Superior temporal gyrus (tissue), 1 donor: ENCODE measurements around the gene ACACA.
A peak's percentile ranks its signal among the peaks of the same experiment; 100 is the strongest.
"Not testable (repeated sequence)": the region's sequence is repeated elsewhere in the genome, so short reads cannot be mapped to it uniquely, and the experiment has no call there.

ENCODE experiments used
- DNase-seq: peaks from one replicate; pipeline ENCODE4 v3.0.0-alpha.2; 2016; ENCODE audit errors: extremely low spot score

The ACACA gene

GRCh38 chr17:37393352-37393751 lies 13.3 kb downstream of the ACACA start:
- DNase-seq, result no peak

DNA sequence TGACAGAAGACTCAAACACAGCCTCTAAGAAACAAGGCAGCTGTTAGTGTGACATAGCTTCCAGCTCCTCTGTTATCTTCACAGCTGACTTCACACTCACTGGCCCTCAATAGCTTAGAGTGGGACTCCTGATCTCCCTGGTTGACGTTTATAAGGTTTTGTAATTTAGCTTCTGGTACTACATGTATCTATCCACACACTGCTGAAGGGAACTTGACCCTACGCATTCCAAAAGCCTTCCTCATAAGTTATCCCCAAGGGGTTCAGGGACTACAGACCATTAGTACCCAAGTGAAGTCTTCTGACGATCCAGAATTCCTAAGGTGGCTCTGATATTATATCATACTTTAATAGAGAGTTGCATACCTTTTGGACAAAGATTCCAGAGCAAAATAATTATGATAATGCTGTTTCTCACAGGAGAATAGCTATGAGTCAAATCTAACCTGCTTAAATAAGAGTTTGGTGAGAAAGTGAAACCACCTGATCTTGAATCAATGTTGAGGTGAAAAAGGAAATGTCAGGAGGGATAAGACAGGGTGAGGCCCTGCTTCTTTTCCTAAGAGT lies 14.5 kb downstream of the ACACA start:
- no peak for DNase-seq

GRCh38 chr17:37391146-37391545 lies 15.5 kb downstream of the ACACA start:
- DNase-seq, result no peak

DNA sequence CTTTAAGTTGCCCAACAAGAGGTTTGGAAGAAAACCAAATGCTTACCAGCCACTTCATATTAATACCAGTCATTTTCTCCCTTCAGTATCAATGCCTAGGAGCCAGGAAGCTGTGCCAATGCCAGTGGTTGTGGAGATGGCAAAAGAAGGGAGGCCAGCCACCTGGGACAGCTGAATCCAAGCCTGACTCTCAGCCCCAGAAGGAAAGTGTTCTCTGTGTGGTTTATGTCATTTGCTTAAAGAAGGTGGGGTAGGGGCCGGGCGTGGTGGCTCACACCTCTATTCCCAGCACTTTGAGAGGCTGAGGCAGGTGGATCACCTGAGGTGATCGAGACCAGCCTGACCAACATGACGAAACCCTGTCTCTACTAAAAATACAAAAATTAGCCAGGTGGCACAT lies 17.5 kb downstream of the ACACA start:
- DNase-seq, result no peak

DNA sequence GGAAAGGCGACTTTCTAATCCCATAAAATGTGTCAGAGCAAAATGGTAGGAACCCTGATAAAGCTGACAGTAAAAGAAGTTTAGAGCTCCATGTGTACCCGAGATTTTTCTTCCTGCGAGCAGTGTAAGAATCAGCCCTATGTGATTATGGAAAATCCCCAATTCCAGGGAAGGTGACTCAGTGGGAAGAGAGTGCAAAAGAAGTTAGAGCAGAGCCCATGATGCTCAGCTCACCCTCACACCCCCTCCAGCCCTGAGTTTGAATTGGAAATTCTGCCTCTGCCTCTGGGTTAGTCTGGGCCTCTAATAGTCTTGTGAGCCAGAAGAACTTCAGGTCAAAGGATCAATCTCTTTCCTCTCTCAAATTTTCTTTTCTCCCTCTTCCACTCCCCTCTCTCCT lies 18.4 kb downstream of the ACACA start:
- DNase-seq, result no peak

DNA sequence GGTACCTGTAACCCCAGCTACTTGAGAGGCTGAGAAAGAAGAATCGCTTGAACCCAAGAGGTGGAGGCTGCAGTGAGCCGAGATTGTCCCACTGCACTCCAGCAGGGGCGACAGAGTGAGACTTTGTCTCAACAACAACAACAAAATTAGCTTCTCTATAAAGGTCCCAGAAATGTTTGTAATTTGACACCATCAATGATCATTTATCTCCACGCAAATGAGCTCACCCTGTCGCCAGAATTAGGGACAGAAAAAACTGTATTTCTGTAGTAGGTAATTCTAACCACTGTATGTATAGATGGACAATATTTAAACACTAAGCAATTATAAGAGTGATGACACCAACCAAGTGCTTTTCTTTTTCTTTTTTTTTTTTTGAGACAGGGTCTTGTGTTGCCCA lies 20.2 kb downstream of the ACACA start:
- no peak for DNase-seq

- no peak for DNase-seq
Measured at GRCh38 chr17:37385474-37385990, 21.1 kb downstream of the ACACA start.

DNA sequence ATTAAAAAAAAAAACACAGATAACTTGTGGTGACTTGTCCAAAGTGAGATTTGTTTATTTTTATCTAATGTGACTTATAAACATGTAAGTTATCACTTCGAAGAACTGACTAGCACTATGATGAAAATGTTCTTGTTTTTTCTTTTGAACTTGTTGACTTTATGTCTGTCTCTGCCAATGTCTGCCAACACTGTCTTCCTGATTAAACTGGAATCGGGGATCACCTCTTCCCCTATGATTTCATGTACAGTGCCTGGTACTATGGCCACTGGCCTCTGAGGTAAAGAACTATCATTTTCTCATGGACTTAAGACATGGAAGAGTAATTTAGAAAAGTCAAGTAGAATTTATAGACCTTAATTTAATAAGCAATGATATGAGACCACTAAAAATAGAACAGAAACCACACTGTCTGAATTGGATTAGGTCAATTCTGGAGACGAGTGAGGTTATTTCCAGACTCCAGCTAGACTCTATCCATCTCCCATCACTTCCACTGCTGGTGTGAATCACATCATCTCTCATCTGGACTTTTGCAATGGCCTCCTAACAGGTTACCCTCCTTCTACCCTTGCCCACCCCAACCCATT lies 22.0 kb downstream of the ACACA start:
- DNase-seq, result no peak

GRCh38 chr17:37382056-37382455 lies 24.6 kb downstream of the ACACA start:
- DNase-seq, result no peak

- no peak for DNase-seq
Measured at GRCh38 chr17:37375706-37376105, 30.9 kb downstream of the ACACA start, which contains the start of gene C17orf78. Gene C17orf78 (plus strand): TSS chr17:37375985. CDS start chr17:37376093, 108 bp downstream.

- DNase-seq, result peak; percentile 87
Measured at GRCh38 chr17:37373530-37374159, 33.0 kb downstream of the ACACA start.

- no peak for DNase-seq
Measured at GRCh38 chr17:37368577-37368976, 38.1 kb downstream of the ACACA start.

DNA sequence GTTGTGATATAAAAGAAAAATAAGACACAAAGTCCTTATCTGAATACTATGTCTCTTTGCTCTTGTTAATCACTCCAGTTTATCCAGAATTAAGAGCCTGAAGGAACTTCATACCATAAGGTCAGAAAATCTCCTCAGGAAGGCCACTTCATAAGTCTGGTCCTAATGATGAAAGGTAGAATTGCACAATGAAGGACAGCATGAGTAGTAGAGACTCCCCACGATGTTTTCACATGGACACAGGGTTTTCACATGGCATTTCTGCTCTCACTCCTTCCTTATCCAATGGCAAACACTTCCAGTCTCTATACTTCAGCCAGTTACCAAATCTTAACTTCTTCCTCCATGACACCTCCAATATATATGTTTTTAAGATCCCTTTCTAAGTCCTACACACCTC lies 41.0 kb downstream of the ACACA start:
- no peak for DNase-seq

DNA sequence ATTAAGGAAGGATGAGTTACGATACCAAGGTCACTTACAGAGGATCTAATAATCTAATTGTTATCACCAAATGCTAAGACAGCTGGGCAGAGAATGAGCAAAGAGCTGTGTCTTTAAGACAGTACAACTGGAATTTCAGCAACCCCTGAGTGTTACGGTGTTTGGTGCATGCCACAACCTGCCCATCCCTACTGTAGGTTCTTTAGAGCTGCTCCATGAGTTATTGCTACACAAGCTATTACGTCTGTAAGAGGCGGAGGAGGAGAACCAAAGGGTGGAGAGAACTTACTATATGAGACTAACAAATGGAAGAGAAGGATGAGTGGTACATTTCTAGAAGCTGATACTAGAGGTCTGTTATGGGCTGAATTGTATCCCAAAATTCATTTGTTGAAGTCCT lies 45.1 kb downstream of the ACACA start:
- DNase-seq, result no peak

GRCh38 chr17:37360632-37361031 lies 46.0 kb downstream of the ACACA start:
- no peak for DNase-seq

GRCh38 chr17:37359682-37360188 lies 46.9 kb downstream of the ACACA start:
- no peak for DNase-seq

GRCh38 chr17:37358830-37359681 lies 47.6 kb downstream of the ACACA start:
- DNase-seq, result peak; percentile 92

GRCh38 chr17:37358098-37358829 lies 48.4 kb downstream of the ACACA start:
- peak; percentile 58 for DNase-seq

DNA sequence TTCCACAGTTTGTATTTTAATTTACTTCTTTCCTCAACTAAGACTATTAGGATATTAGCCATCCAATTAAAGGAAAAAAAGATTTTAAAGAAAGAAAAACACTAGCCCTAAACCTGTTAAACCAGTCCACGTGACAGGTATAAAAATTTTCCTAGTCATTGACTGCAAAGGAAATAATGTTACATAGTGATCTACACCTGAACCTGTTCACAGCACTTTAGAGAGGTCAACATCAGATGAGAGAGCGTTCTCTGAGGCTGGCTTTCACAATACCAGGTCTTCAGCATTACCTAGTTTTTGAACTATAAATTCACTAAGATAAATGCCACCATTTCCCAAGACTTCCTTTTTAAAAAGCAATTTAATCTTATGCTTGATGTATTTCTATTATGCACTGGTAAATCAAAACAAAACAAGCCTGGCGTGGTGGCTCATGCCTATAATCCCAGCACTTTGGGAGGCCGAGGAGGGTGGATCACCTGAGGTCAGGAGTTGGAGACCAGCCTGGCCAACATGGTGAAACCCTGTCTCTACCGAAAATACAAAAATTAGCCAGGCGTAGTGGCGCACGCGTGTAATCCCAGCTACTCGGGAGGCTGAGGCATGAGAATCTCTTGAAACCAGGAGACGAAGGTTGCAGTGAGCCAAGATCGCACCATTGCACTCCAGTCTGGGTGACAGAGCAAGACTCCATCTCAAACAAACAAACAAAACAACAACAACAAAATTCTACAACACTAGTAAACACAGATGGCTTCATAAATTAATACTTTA lies 49.7 kb downstream of the ACACA start:
- not testable (repeated sequence) for DNase-seq

DNA sequence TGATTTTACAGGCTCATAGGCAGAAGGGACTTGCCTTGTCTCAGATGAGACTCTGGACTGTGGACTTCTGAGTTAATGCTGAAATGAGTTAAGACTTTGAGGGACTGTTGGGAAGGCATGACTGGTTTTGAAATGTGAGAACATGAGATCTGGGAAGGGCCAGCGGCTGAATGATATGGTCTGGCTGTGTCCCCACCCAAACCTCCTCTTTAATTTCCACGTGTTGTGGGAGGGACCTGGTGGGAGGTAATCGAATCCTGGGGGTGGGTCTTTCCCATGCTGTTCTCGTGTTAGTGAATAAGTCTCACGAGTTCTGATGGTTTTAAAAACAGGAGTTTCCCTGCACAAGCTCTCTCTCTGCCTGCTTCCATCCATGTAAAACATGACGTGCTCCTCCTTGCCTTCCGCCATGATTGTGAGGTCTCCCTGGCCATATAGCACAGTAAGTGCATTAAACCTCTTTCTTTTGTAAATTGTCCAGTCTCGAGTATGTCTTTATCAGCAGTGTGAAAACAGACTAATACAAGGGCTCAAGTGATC lies 59.7 kb downstream of the ACACA start:
- DNase-seq, result not testable (repeated sequence)
